Ecto neural progenitor cell (in vitro differentiated cells): ENCODE measurements around the gene SHMT1.
"Not testable (repeated sequence)": the region's sequence is repeated elsewhere in the genome, so short reads cannot be mapped to it uniquely, and the experiment has no call there.

Experiments used
- DNase-seq: peaks from one replicate; pipeline ENCODE4 v3.0.0-alpha.2; 2018; ENCODE audit warnings: low spot score

The SHMT1 gene

DNA sequence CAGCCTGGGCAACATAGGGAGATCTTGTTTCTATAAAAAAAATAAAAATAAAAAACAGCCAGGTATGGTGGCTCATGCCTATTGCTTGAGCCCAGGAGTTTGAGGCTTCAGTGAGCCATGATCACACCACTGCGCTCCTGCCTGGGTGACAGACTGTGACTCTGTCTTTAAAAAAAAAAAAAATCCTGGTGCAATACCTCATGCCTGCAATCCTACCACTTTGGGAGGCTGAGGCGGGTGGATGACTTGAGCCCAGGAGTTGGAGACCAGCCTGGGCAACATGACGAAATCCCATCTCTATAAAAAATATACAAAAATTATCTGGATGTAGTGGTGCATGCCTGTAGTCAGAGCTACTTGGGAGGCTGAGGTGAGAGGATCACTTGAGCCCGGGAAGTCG, 15.3 kb upstream of the SHMT1 start:
- DNase-seq: not testable (repeated sequence)

DNA sequence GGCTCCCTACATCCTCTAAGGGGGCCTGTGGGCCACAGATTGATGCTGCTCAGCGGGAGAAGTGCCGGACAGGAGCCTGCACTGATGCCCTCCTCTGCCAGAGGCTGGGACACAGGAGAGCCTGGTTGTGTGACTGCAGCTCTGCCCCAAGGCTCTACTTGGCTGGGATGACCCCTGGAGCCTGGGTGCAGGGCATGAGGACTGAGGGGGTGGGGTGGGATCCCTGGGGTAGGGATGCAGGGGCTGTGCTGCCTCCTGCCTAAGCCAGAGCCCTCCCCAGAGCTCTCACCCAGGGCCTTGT, 14.8 kb upstream of the SHMT1 start:
- no peak for DNase-seq

DNA sequence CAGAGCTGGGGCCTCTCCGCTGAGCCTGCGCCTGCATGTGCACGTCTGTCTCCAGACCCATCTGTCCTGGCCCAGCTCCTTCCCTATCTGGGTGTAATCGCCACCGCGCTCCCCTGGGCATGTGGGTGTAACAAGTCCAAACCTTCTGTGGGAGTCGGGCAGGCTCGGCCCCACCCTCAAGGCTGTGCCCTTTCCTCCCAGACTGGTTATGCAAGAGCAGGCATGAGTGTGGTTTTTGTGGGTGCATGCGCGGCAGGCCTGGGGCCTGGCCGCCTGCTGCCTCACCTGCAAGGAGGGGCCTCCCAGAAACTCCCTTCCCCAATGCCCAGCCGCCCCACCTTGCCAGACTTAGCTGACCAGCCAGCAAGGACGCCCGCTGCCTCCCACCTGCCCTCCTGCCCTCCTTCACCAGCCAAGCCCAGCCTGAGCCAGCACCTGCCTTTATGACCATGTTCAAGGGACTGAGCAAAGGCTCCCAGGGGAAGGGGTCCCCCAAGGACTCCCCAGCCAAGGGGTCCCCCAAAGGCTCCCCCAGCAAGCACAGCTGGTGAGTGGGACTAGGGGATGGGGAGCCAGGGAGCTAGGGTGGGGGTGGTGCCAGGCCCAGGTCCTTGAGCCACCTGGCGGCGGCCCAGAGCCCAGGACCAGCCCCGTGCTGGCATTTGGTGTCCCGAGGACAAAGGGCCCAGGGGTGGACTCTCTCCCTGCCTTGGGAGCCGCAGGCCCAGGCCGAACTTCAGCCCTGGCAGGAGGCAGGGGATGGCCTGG, 14.3 kb upstream of the SHMT1 start, which contains the start of gene EVPLL:
Gene EVPLL (plus strand): TSS at position 342 of the 768 bp plus-strand sequence. CDS start 3,160 bp downstream, outside the sequence.
- peak; percentile 50 for DNase-seq

DNA sequence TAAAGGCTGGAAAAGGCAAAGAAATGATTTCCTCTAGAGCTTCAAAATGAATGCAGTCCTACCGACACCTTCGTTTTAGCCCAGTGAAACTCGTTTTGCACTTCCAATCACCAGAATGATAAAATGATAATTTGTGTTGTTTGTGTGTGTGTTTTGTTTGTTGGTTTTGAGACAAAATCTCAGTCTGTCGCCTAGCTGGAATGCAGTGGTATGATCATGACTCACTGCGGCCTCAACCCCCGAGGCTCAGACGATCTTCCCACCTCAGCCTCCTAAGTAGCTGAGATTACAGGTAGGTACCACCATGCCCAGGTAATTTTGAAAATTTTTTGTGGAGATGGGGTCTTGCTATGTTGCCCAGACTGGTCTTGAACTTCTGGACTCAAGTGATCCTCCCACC, 10.9 kb upstream of the SHMT1 start:
- DNase-seq: no peak

DNA sequence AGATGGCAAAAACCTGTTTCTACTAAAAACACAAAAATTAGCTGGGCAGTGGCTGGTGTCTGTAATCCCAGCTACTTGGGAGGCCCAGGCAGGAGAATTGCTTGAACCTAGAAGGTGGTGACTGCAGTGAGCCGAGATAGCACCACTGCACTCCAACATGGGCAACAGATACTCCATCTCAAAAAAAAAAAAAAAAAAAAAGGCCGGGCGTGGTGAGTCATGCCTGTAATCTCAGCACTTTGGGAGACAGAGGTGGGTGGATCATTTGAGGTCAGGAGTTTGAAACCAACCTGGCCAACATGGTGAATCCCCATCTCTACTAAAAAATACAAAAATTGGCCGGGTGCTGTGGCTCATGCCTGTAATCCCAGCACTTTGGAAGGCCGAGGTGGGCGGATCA, 9.8 kb upstream of the SHMT1 start:
- DNase-seq: not testable (repeated sequence)

DNA sequence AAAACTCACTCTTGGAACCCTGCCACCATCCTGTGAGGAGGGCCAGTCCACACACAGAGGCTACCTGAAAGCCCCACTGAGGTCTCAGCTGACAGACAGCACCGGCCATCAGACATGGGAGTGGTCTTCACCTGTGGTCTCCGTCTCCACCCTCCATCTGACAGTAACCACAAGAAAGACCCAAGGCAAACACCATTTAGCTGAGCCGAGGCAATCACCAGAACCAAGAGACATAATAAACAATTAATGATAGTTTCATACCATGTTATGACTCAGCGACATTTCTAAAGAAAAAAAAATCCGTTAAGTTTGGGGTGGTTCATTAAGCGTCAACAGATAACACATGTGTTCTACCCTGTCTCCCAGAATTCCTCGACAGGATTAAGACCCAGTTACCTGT, 8.1 kb upstream of the SHMT1 start:
- DNase-seq: peak; percentile 39

DNA sequence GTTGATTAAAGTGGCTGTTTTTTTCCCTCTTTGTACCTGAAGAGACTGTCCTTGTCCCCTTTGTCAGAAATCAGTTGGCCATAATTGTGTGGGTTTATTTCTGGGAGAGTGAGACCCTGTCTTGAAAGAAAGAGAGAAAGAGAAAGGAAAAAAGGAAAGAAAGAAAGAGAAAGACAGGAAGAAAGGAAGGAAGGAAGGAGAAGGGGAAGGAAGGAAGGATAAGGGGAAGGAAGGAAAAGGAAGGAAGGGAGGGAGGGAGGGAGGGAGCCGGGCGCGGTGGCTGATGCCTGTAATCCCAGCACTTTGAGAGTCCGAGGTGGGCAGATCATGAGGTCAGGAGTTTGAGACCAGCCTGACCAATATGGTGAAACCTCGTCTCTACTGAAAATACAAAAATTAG, 7.4 kb upstream of the SHMT1 start:
- no peak for DNase-seq

DNA sequence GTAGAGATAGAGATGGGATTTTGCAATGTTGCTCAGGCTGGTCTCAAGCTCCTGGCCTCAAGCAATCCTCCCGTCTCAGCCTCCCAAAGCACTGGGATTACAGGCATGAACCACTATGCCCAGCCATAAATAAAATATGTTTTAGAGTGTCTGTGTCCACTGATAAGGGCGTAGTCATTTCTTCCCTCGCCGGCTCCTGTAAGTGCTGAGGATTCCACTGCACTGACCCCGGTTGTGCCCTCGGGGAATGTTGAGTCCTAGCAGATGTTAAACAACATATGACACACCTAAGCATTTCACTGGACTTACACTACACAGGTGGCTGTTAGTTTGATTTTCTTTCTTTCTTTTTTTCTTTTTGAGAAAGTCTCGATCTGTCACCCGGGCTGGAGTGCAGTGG, 5.6 kb upstream of the SHMT1 start:
- peak; percentile 44 for DNase-seq

DNA sequence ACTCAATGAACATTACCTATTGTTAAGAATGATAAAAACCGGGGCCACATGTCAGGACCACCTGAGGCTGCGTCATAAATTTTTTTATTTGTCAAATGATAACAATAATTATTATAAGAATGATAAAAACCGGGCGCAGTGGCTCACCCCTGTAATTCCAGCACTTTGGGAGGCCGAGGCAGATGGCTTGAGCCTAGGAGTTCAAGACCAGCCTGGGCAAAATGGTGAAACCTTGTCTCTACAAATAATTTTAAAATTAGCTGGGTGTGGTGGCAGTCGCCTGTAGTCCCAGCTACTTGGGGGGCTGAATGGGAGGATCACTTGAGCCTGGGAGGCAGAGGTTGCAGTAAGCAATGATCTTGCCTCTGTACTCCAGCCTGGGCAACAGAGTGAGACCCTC, 816 bp upstream of the SHMT1 start:
- DNase-seq: no peak

DNA sequence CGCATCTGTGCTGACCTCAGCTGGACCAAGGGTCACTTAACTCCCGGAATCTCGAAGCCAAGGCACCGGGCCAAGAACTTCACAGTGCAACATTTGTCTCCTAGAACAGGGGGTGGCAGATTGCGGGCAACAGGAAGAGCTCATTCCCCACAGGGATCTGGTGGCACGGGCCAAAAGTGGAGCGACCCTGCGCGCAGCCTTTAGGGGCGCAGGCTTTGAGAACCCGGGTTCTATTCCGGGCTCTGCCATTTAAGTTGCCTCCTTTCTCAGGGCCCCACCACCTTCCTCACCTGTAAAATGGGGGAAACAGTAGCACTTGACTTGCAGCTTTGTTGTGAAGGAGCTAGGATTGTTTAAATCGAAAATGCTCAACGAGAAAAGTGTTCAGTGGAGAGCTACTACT, 651 bp downstream of the SHMT1 start:
- peak; percentile 65 for DNase-seq

DNA sequence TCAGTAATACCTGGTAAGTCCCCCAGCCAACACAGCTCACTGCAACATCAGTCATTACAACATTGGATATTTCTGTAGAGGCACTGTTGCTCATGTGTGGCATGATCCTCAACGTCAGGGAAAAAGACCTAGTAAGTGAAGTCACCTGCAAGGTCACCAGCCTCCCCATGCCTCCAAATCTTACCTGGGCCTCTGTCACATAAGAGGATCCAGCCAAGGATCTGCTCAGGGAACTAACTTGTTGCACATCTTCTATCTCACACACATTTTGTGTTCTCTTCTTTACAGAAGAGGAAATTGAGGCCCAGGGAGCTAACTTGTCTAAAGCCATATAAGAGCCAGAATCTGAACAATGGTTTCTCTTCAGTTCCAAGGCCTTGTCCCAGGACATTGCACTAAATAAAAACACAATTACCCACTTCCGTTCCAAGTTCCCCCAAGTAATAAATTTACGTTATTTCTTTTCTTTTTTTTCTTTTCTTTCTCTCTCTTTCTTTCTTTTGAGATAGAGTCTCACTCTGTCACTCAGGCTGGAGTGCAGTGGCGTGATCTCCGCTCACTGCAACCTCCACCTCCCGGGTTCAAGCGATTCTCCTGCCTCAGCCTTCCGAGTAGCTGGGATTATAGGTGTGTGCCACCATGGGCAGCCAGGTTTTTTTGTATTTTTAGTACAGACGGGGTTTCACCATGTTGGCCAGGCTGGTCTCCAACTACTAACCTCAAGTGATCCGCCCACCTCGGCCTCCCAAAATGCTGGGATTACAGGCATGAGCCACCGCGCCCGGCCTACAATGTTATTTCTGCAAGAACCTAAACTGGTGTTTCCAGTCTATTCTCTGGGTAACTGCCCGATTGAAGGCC, 1.3 kb downstream of the SHMT1 start:
- DNase-seq: no peak

DNA sequence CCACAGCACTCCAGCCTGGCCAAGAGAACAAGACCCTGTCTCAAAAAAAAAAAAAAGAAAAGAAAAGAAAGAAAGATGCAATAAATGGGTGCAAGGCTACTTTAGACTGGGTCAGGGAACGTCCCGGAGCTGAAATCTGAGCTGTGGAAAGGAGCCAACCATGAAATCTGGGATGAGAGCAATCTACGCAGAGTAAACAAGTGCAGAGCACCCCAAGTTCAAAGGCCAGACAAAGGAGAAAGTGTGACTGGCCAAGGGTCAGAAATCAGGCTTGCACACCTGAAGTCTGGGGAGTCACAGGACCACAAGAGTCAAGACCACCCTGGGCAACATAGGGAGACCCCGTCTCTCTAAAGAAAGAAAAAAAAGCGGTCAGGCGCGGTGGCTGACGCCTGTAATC, 2.8 kb downstream of the SHMT1 start:
- no peak for DNase-seq

DNA sequence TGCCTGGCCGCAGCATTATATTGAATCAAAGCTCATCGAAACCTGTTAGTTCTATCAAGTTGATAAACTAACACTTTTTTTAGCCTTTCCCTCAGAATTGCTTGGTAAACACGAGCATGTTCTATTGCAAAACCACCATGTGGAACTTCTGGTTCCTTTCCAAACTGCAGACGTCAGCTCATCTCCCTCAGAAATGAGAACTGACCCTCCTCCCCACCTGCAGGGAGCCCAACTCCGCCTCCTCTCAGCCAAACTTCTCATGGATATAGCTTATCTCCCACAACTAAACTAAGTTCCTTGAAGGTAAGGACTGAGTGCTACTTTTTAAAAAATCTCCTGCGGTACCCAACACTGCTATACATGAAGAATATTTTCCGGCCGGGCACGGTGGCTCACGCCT, 6.7 kb downstream of the SHMT1 start:
- no peak for DNase-seq

DNA sequence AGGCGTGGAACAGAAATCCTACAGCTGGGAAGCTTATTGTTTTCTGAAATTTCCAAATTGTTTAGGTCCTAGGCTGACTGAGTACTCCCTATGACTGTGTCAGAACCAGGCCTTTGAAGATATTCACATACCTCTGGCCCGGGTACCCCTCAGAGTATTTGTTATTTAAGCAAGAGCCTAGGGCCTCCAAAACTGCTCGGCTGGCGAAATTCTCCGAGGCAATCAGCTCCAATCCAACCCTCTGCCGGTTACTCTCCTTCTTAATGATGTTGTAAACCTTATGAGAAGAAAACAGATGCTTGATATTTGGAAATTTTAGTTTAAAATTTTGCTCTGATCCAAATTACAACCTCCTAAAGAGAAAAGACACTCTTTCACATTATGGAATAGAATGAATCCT, 9.8 kb downstream of the SHMT1 start:
- DNase-seq: no peak

DNA sequence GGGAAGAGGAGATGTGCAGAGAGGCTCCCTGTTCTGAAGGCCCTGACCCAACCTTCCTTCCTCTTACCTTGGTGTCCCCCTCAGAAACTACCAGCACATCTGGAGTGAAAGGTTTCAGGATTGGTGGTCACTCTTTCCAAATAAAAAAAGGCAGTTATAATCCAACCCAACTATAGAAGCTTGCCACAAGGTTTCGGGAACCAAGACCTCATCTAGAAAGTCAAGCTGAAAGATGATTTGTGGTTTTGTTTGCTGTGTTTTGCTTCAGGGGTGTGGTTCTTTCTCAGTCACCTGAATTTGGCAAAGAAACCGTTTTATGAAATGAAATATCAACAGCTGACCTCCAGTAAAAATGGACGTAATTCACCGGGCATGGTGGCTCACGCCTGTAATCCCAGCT, 19.3 kb downstream of the SHMT1 start:
- no peak for DNase-seq

DNA sequence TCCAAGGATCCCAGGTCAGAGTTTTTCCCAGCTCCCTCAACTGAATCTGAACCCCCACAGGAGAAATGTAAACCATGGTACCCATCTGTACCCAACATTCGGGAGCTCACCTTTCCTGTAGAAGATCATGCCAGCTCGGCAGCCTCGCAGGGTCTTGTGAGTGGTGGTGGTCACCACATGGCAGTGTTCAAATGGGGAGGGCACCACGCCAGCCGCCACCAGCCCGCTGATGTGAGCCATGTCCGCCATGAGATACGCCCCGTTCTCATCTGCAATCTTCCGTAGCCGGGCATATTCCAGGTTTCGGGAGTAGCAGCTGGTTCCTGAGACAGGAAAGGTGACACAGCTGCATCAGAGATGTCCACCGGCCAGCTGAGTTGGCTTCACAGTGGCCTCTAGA, 23.4 kb downstream of the SHMT1 start:
- DNase-seq: no peak

DNA sequence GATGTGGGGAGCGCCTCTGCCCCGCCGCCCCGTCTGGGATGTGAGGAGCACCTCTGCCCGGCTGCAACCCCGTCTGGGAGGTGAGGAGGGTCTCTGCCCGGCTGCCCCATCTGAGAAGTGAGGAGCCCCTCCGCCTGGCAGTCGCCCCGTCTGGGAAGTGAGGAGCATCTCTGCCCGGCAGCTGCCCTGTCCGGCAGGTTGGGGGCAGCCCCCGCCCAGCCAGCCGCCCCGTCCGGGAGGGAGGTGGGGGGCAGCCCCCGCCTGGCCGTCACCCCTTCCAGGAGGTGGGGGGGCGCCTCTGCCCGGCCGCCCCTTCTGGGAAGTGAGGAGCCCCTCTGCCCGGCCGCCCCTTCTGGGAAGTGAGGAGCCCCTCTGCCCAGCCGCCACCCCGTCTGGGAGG, 25.2 kb downstream of the SHMT1 start:
- DNase-seq: not testable (repeated sequence)

DNA sequence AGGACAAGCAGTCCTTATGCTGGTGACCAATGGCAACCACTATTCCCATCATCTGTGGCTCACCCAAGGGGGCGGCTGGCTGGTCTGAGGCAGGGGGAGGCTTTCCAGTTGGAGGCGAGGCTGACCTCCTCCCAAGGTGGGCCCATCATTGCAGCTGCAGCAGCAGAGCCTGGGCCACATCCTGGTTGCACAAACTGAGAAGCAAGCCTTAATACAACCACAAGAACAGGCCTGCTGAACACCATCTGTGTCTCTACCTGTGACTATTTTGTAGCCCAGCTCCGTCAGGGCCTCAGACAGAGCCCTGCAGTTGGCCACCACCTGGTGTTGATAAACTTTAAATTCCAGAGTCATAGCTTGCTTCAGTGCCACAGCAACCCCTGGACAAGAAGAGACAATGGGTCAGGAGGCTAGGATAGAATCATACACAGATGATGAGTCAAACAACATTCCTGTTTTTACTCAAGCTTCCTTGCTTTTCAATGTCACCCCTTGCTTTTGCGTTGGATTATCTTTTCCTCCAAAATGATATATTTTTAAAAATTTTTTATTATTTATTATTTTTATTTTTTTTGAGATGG, 30.4 kb downstream of the SHMT1 start:
- DNase-seq: no peak

DNA sequence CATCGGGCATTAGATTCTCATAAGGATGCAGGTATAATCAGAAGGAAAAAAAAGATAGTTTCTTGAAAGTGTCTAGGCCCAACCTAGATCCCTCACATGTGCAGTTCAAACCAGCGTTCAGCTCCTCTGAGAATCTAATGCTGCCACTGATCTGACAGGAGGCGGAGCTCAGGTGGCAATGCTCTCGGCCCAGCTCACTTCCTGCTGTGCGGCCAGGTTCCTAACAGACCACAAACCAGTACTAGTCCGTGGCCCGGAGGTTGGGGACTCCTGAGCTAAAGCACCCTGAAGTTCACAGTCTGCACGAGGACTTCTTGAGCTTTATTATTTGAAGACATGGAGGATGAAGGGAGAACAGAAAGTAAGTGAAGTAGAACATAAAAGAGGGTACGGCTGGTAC, 31.5 kb downstream of the SHMT1 start:
- DNase-seq: no peak

DNA sequence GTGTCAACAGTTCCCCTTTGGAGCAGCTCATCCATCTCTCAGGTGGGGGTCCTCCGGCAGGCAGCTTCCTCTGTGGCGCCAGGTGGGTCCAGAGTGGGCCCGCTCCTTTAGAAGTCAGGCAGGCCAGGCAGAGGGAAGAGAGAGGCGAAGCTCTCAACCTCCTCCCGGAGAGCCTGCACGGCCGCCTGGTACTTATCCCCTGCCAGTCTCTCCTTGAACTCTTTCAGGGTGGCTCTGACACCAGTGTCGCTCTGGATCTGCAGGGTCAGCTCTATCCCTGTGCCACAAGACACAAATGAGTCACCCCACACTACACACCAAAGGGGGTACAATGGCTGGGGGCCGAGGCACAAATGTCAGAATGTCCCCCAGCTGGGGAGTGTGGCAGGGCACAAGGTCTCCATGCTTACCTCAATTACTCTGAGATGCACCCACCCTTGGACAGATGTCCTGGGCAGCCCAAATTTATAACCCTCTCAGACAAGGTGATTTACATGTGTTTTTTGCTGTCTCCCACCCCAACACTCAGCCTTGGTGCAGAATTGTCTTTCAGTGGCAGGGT, 34.6 kb downstream of the SHMT1 start:
- DNase-seq: no peak

DNA sequence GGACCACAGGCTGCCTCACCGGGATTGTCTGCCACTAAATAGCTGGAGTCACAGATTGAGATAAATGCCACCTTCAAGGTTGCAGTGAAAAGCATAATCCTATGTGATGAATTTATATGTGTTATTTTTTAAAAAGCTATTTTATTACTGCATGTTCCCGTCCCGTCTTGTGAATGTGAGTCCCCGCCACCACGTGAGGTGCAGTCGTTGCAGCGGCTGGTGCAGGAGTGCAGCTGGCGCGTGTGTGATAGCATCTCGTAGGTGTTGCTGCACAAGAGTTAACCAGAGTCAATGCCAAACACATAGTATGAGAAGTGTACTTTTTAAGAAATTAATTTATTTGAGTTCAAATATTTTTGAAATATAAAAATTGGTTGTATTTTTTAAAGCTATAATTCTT, 35.8 kb downstream of the SHMT1 start:
- no peak for DNase-seq

DNA sequence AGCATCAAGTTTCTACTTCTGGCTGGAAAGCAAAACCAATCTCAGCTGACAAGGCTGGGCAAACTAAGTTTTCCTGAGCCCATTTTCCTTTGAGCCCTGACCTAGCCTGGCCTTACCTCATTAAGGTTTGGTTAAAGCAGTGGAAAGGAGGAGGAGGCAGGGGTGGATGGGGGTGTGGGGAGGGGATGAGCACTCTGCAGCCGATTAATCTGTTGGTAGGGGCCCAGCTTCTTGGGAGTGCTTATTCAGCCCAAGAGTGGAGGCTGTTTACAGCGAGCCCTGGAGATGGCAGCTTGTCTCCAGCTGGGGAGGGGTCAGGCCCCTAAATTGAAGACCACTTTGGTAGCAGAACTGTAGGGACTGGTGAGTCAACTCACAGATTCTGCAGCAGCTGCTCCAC, 36.3 kb downstream of the SHMT1 start:
- DNase-seq: no peak

DNA sequence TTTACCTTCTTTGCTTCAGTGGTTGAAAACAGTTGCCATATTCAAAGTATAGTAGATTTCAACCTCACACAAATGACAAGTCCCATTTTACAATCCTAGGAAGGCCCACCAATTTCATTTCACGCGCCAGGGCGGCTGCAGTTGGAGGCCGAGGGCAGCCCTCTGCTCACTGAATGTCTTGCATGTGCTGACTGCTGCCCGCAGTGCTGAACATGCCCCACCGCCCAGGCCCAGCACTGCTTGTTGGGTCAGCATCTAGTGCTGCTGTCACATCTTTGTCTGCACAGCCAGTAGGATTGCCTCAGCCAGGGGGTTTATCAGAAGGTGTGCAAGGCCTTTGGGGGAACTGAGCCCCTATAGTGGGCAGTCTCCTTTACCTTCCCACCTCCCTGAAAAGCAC, 36.8 kb downstream of the SHMT1 start:
- no peak for DNase-seq
